ENCODE measurements around the gene ZCCHC2. TPM values are rescaled to one million over a fixed set of nuclear protein-coding genes. Genes with fewer than 3 reads are reported as not detected.

Gene ZCCHC2
- total and polyA plus RNA-seq, 2 of the 13 experiments (the other 11 are each of a cell fraction or from before 2014, with no cell fraction given) = 62.5 to 76.1 TPM

GRCh38 chr18:62607708-62608428 is 85.0 kb downstream of the ZCCHC2 start:
- no peaks in the 10 kb centered on the region for H4K20me1 ChIP-seq (ENCODE audit: insufficient read depth, low read length)
- H2AFZ ChIP-seq (ENCODE audit: low read length) = no peak overlapping the region
- H3K4me1 ChIP-seq (ENCODE audit: insufficient read depth, low read length) = peaks cover 39% of the 10 kb centered on the region
- ChIA-PET CTCF (ENCODE audit: low intra/inter-chr PET ratio, low total read pairs) (no interaction called here), POLR2A (no interaction called here)
- intact Hi-C loops (cut with micrococcal nuclease; ENCODE audit: unreplicated experiment) = no loop called here
- peaks cover 6 to 39% of the 10 kb centered on the region in 2 experiments; a peak in 4 of 5 replicates for H3K27me3 ChIP-seq (ENCODE audit: control insufficient read depth in 1 of 2, insufficient read depth in 2 of 2, low read length in 2 of 2)
- no peaks in the 10 kb centered on the region for H3K36me3 ChIP-seq (replicated peaks in 1 of 2; ENCODE audit: control insufficient read depth in 1 of 2, insufficient read depth in 2 of 2, low read length in 2 of 2)
- H3K4me3 ChIP-seq (replicated peaks in 1 of 3; ENCODE audit: insufficient read depth in 1 of 3, low read depth in 2 of 3, low read length in 3 of 3) = 0 out of 6 replicates have a peak overlapping the region, but pooled peaks of 1 of the 3 experiments have one; percentile 15
- peaks cover 6% of the 10 kb centered on the region; the same call in 1 of the 2 replicates for H3K9me3 ChIP-seq (ENCODE audit: low read length)
- in situ Hi-C loops (cut with HindIII; ENCODE audit: extremely low pct_ligation_motif_present, low pct_unique_long_range_greater_than_20kb) = loop anchor here (25.0 kb wide), 1 partner anchor 379 kb away; no protein-coding TSS in a partner anchor
- no peak for DNase-seq (ENCODE audit: low spot score)
- H3K4me2 ChIP-seq (ENCODE audit: low read depth, low read length) = peak overlapping the region; percentile 49
- FAIRE-seq = no peak
- 72% methylated on average over 7 of the region's 9 CpGs for WGBS (ENCODE audit: low lambda C conversion rate)
- BruUV-seq (replicated peaks) = no TSS peak
- no peaks in the 10 kb centered on the region for H3K79me2 ChIP-seq (ENCODE audit: insufficient read depth, low read length)
- ATAC-seq = peak; percentile 7; the same call in 2 of the 3 replicates
- no peak overlapping the region for H3K9ac ChIP-seq (ENCODE audit: insufficient read depth, low read depth, low read length)
- no peak for TF ChIP-seq ZSCAN12 (CRISPR knock-in tag; IDR thresholded peaks at IDR 0.05)
- no peak for TF ChIP-seq LCORL (IDR thresholded peaks at IDR 0.05)
- TF ChIP-seq LCORL (CRISPR knock-in tag; IDR thresholded peaks at IDR 0.05) = peak; percentile 3; the same call in 1 of the 2 replicates
- 0 out of 2 replicates have a peak, but pooled peaks have one; percentile 3 for TF ChIP-seq CEBPG (CRISPR knock-in tag; IDR thresholded peaks at IDR 0.05)
- TF ChIP-seq ZMYM4 (CRISPR knock-in tag; IDR thresholded peaks at IDR 0.05) = 0 out of 2 replicates have a peak, but pooled peaks have one; percentile 7
- no peak overlapping the region for H3K27ac ChIP-seq (ENCODE audit: extremely low read length, insufficient read depth, low read length)

- Histone ChIP-seq H3K27ac (ENCODE audit: extremely low read length, insufficient read depth, low read length) (no peak overlapping the region), H3K4me3 (replicated peaks in 1 of 3; ENCODE audit: insufficient read depth in 1 of 3, low read depth in 2 of 3, low read length in 3 of 3) (no peak overlapping the region), H2AFZ (ENCODE audit: low read length) (no peak overlapping the region), H3K9ac (ENCODE audit: insufficient read depth, low read depth, low read length) (no peak overlapping the region), H3K36me3 (replicated peaks in 1 of 2; ENCODE audit: control insufficient read depth in 1 of 2, insufficient read depth in 2 of 2, low read length in 2 of 2) (no peaks in the 10 kb centered on the region), H3K79me2 (ENCODE audit: insufficient read depth, low read length) (no peaks in the 10 kb centered on the region), H3K4me2 (ENCODE audit: low read depth, low read length) (no peak overlapping the region), H3K9me3 (ENCODE audit: low read length) (peaks cover 6% of the 10 kb centered on the region; the same call in 1 of the 2 replicates), H3K4me1 (ENCODE audit: insufficient read depth, low read length) (peaks cover 39% of the 10 kb centered on the region), H3K27me3 (ENCODE audit: control insufficient read depth in 1 of 2, insufficient read depth in 2 of 2, low read length in 2 of 2) (peaks cover 7 to 34% of the 10 kb centered on the region in 2 experiments; a peak in 4 of 5 replicates), H4K20me1 (ENCODE audit: insufficient read depth, low read length) (no peaks in the 10 kb centered on the region)
- FAIRE-seq = no peak
- intact Hi-C loops (cut with micrococcal nuclease; ENCODE audit: unreplicated experiment) (no loop called here), in situ Hi-C loops (cut with HindIII; ENCODE audit: extremely low pct_ligation_motif_present, low pct_unique_long_range_greater_than_20kb) (loop anchor here (25.0 kb wide), 1 partner anchor 378 kb away; no protein-coding TSS in a partner anchor)
- ChIA-PET POLR2A (no interaction called here), CTCF (ENCODE audit: low intra/inter-chr PET ratio, low total read pairs) (no interaction called here)
- no TSS peak for BruUV-seq (replicated peaks)
- ATAC-seq = no peak
- WGBS (ENCODE audit: low lambda C conversion rate) = 9% methylated on average over 2 of the region's 2 CpGs
- DNase-seq (ENCODE audit: low spot score) = no peak
- TF ChIP-seq PCBP1 (IDR thresholded peaks at IDR 0.05; ENCODE audit: borderline replicate concordance, low read depth, low read length) = no peak
- no peak for TF ChIP-seq ZBTB37 (CRISPR knock-in tag; IDR thresholded peaks at IDR 0.05)
- TF ChIP-seq GATAD2A (CRISPR knock-in tag; IDR thresholded peaks at IDR 0.05) = no peak
- TF ChIP-seq PREB (CRISPR knock-in tag; IDR thresholded peaks at IDR 0.05) = no peak
- TF ChIP-seq REL (CRISPR knock-in tag; conservative IDR thresholded peaks at IDR 0.05) = no peak
- TF ChIP-seq ZNF687 (CRISPR knock-in tag; IDR thresholded peaks at IDR 0.05) = no peak
Measured at GRCh38 chr18:62609764-62610163, 86.9 kb downstream of the ZCCHC2 start.
